Measurements from ENCODE around the gene SKI. TPM values are rescaled to one million over a fixed set of nuclear protein-coding genes. Genes with fewer than 3 reads are reported as not detected.

SKI gene
- total RNA-seq, 1 experiment from 2014 or later = 53.7 TPM

GRCh38 chr1:2310332-2311183 lies 82.4 kb downstream of the SKI start:
- Mint-ChIP-seq H3K9me3 (ENCODE audit: unreplicated experiment) (no peaks in the 10 kb centered on the region), H3K4me3 (ENCODE audit: unreplicated experiment) (no peak overlapping the region), H3K36me3 (ENCODE audit: insufficient read depth, unreplicated experiment) (peaks cover 35% of the 10 kb centered on the region), H3K27me3 (ENCODE audit: insufficient read depth, unreplicated experiment) (no peaks in the 10 kb centered on the region), H3K4me1 (ENCODE audit: insufficient read depth, unreplicated experiment) (no peaks in the 10 kb centered on the region), H3K27ac (ENCODE audit: low read depth, unreplicated experiment) (no peak overlapping the region)
- CTCF ChIA-PET = interaction anchor here (1.0 kb wide), 1 partner anchor 115 kb away, joined by 3 read pairs; no protein-coding TSS in a partner anchor
- POLR2A ChIA-PET = interaction anchor here (0.6 to 1.7 kb wide), 2 partner anchors 76 to 98 kb away, joined by 3 to 4 read pairs; no protein-coding TSS in a partner anchor
- DNase-seq (ENCODE audit: unreplicated experiment) = no peak
- intact Hi-C loops (cut with micrococcal nuclease) = no loop called here
- BruUV-seq (replicated peaks) = no TSS peak
- TF ChIP-seq CTCF (IDR thresholded peaks at IDR 0.05; ENCODE audit: unreplicated experiment) = no peak

- ChIA-PET POLR2A (interaction anchor here (1.0 kb wide), 1 partner anchor 81 kb away, joined by 5 read pairs; no protein-coding TSS in a partner anchor), CTCF (interaction anchor here (0.5 to 1.5 kb wide), 3 partner anchors 28 to 1114 kb away, joined by 3 to 5 read pairs (median 4); partner anchors contain the start of gene FAAP20)
- H3K9me3 Mint-ChIP-seq (ENCODE audit: unreplicated experiment) = no peaks in the 10 kb centered on the region
- peak; percentile 52 for DNase-seq (ENCODE audit: unreplicated experiment)
- H3K4me1 Mint-ChIP-seq (ENCODE audit: insufficient read depth, unreplicated experiment) = no peaks in the 10 kb centered on the region
- no TSS peak for BruUV-seq (replicated peaks)
- H3K27me3 Mint-ChIP-seq (ENCODE audit: insufficient read depth, unreplicated experiment) = no peaks in the 10 kb centered on the region
- TF ChIP-seq CTCF (IDR thresholded peaks at IDR 0.05; ENCODE audit: unreplicated experiment) = peak; percentile 15
- H3K4me3 Mint-ChIP-seq (ENCODE audit: unreplicated experiment) = no peak overlapping the region
- peaks cover 29% of the 10 kb centered on the region for H3K36me3 Mint-ChIP-seq (ENCODE audit: insufficient read depth, unreplicated experiment)
- H3K27ac Mint-ChIP-seq (ENCODE audit: low read depth, unreplicated experiment) = no peak overlapping the region
- intact Hi-C loops (cut with micrococcal nuclease) = no loop called here
Measured at GRCh38 chr1:2311184-2312032, 83.3 kb downstream of the SKI start.

- Mint-ChIP-seq H3K4me3 (ENCODE audit: unreplicated experiment) (no peak overlapping the region), H3K4me1 (ENCODE audit: insufficient read depth, unreplicated experiment) (no peaks in the 10 kb centered on the region), H3K9me3 (ENCODE audit: unreplicated experiment) (no peaks in the 10 kb centered on the region), H3K27ac (ENCODE audit: low read depth, unreplicated experiment) (no peak overlapping the region), H3K27me3 (ENCODE audit: insufficient read depth, unreplicated experiment) (no peaks in the 10 kb centered on the region), H3K36me3 (ENCODE audit: insufficient read depth, unreplicated experiment) (peaks cover 22% of the 10 kb centered on the region)
- ChIA-PET CTCF (interaction anchor here (0.7 to 1.5 kb wide), 3 partner anchors 29 to 515 kb away, joined by 3 to 5 read pairs (median 4); partner anchors contain the start of gene FAAP20), POLR2A (interaction anchor here (1.0 kb wide), 1 partner anchor 81 kb away, joined by 5 read pairs; no protein-coding TSS in a partner anchor)
- intact Hi-C loops (cut with micrococcal nuclease) = no loop called here
- TF ChIP-seq CTCF (IDR thresholded peaks at IDR 0.05; ENCODE audit: unreplicated experiment) = no peak
- DNase-seq (ENCODE audit: unreplicated experiment) = no peak
- no TSS peak for BruUV-seq (replicated peaks)
Measured at GRCh38 chr1:2312160-2312514, 84.0 kb downstream of the SKI start.

All from MCF 10A (cell line).